ENCODE data around the gene ZNF630.

GRCh38 chrX:48071064-48071985 is at the start of gene ZNF630:
- TF ChIP-seq CTCF (IDR thresholded peaks at IDR 0.05) = no peak
- no peak for TF ChIP-seq POLR2A (IDR thresholded peaks at IDR 0.05)
